SU-DHL-6 (cell line): ENCODE data around the gene GCH1.
"Not testable (repeated sequence)": the region's sequence is repeated elsewhere in the genome, so short reads cannot be mapped to it uniquely, and the experiment has no call there.

Experiments
- H2AFZ ChIP-seq: fragments of 200-600 bp; sonication (generic); 2 replicates; pipeline ENCODE4 v1.6.1; 2014; ENCODE audit warnings: low read depth, mild to moderate bottlenecking, moderate library complexity, mixed read lengths, antibody characterized with exemption, low read length; ENCODE audit not compliant: severe bottlenecking
- H3F3A ChIP-seq: fragments of 200-600 bp; shearing (Covaris generic); 2 replicates; pipeline ENCODE4 v1.6.0; 2016; ENCODE audit warnings: antibody characterized with exemption, mild to moderate bottlenecking; ENCODE audit not compliant: insufficient read depth
- H3K27ac ChIP-seq: fragments of 200-600 bp; sonication (generic); 2 replicates; pipeline ENCODE4 v1.5.1; 2016; ENCODE audit warnings: low read depth, mild to moderate bottlenecking, low read length, moderate library complexity, mixed read lengths
- H3K27me3 ChIP-seq: fragments of 200-600 bp; sonication (generic), shearing (Covaris generic); 2 replicates; pipeline ENCODE4 v1.6.0; 2014; ENCODE audit warnings: mild to moderate bottlenecking, low read length
- H3K36me3 ChIP-seq: fragments of 200-600 bp; sonication (generic); 2 replicates; pipeline ENCODE4 v1.6.1; 2014; ENCODE audit warnings: mild to moderate bottlenecking, low read length, mixed read lengths
- H3K4me2 ChIP-seq: fragments of 300-600, 200-600 bp; shearing (Covaris generic), sonication (generic); 2 replicates; pipeline ENCODE4 v1.6.0; 2014; ENCODE audit warnings: low read length, low read depth, mild to moderate bottlenecking; ENCODE audit not compliant: poor library complexity, severe bottlenecking
- H3K4me3 ChIP-seq: fragments of 200-600 bp; sonication (generic); 2 replicates; pipeline ENCODE4 v1.5.1; 2014; ENCODE audit warnings: antibody characterized with exemption, low read length, mild to moderate bottlenecking, mixed read lengths; ENCODE audit not compliant: insufficient read depth, poor library complexity, severe bottlenecking
- H3K79me2 ChIP-seq: fragments of 200-600 bp; sonication (generic); 2 replicates; pipeline ENCODE4 v1.6.1; 2014; ENCODE audit warnings: mild to moderate bottlenecking, low read length, moderate library complexity; ENCODE audit not compliant: insufficient read depth
- H3K9ac ChIP-seq: fragments of 200-600 bp; sonication (generic); 2 replicates; pipeline ENCODE4 v1.7.0; 2014; ENCODE audit warnings: mild to moderate bottlenecking, low read length
- H3K9me2 ChIP-seq: fragments of 200-600 bp; sonication (generic); replicated peaks from 2 replicates; pipeline ENCODE4 v1.6.1; 2014; ENCODE audit warnings: low read length; ENCODE audit not compliant: insufficient read depth
- H3K9me3 ChIP-seq: fragments of 200-600 bp; sonication (generic); 2 replicates; pipeline ENCODE4 v1.6.1; 2014; ENCODE audit warnings: low read length, mixed read lengths; ENCODE audit not compliant: insufficient read depth
- H4K20me1 ChIP-seq: fragments of 200-600 bp; sonication (generic); 2 replicates; pipeline ENCODE4 v1.6.1; 2014; ENCODE audit warnings: low read depth, mild to moderate bottlenecking, antibody characterized with exemption, low read length, moderate library complexity, mixed read lengths
- EZH2phosphoT487 ChIP-seq: fragments of 200-600 bp; sonication (generic), shearing (Covaris generic); conservative IDR thresholded peaks from 2 replicates; pipeline ENCODE4 v1.6.1; 2018; ENCODE audit warnings: mild to moderate bottlenecking, antibody characterized with exemption, low read length, moderate library complexity, mixed read lengths
- TF ChIP-seq, protein P1 (sequence below): fragments of 200-600 bp; sonication (generic); IDR thresholded peaks from one replicate; pipeline ENCODE4 v1.5.1; 2017; ENCODE audit warnings: antibody characterized with exemption, mild to moderate bottlenecking, low read length, moderate library complexity; ENCODE audit not compliant: insufficient read depth, poor library complexity, severe bottlenecking

Gene GCH1

DNA sequence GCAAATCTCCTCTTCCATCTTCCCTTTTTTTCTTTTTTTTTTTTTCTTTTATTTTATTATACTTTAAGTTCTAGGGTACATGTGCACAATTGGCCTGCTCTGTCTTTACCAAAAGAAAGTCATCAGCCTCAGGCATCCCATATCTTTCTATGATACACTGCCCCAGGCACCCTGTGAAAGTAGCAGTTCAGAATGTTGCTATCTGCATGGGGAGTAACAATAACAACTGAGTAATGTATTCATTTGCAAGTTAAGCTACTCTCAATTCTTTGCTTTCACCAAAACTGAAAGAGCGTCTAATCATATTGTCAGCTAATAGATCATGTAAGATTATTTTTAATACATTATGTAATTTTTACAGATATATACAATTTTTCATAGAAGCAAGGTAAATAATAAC lies 13.5 kb upstream of the GCH1 start:
- Histone ChIP-seq H4K20me1 (no peaks in the 10 kb centered on the region), H3K9me2 (no peaks in the 10 kb centered on the region), H3K9ac (no peak overlapping the region), H3K4me3 (no peak overlapping the region), H3F3A (no peaks in the 10 kb centered on the region), H3K9me3 (no peaks in the 10 kb centered on the region), H2AFZ (no peak overlapping the region), H3K79me2 (no peaks in the 10 kb centered on the region), H3K27ac (no peak overlapping the region), H3K36me3 (no peaks in the 10 kb centered on the region), H3K27me3 (no peaks in the 10 kb centered on the region), H3K4me2 (no peak overlapping the region)
- TF ChIP-seq EZH2phosphoT487: no peak
- TF ChIP-seq, protein P1, sequence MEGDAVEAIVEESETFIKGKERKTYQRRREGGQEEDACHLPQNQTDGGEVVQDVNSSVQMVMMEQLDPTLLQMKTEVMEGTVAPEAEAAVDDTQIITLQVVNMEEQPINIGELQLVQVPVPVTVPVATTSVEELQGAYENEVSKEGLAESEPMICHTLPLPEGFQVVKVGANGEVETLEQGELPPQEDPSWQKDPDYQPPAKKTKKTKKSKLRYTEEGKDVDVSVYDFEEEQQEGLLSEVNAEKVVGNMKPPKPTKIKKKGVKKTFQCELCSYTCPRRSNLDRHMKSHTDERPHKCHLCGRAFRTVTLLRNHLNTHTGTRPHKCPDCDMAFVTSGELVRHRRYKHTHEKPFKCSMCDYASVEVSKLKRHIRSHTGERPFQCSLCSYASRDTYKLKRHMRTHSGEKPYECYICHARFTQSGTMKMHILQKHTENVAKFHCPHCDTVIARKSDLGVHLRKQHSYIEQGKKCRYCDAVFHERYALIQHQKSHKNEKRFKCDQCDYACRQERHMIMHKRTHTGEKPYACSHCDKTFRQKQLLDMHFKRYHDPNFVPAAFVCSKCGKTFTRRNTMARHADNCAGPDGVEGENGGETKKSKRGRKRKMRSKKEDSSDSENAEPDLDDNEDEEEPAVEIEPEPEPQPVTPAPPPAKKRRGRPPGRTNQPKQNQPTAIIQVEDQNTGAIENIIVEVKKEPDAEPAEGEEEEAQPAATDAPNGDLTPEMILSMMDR: no peak

GRCh38 chr14:54909817-54910558 lies 7.4 kb upstream of the GCH1 start:
- H3K9me3 ChIP-seq: no peaks in the 10 kb centered on the region
- no peak overlapping the region for H3K4me3 ChIP-seq
- H3F3A ChIP-seq: no peaks in the 10 kb centered on the region
- H3K36me3 ChIP-seq: no peaks in the 10 kb centered on the region
- H3K79me2 ChIP-seq: no peaks in the 10 kb centered on the region
- H3K27ac ChIP-seq: no peak overlapping the region
- no peaks in the 10 kb centered on the region for H4K20me1 ChIP-seq
- no peak overlapping the region for H3K4me2 ChIP-seq
- no peak overlapping the region for H3K9ac ChIP-seq
- H2AFZ ChIP-seq: no peak overlapping the region
- H3K27me3 ChIP-seq: no peaks in the 10 kb centered on the region
- no peaks in the 10 kb centered on the region for H3K9me2 ChIP-seq
- TF ChIP-seq, protein P1: no peak
- TF ChIP-seq EZH2phosphoT487: no peak

GRCh38 chr14:54908973-54909372 lies 6.3 kb upstream of the GCH1 start:
- H3K4me3 ChIP-seq, H3K27me3 ChIP-seq, H3K36me3 ChIP-seq, H3K4me2 ChIP-seq, H3F3A ChIP-seq, H3K27ac ChIP-seq, H2AFZ ChIP-seq, H3K9ac ChIP-seq, H4K20me1 ChIP-seq, H3K9me3 ChIP-seq, H3K79me2 ChIP-seq, H3K9me2 ChIP-seq: not testable (repeated sequence)

DNA sequence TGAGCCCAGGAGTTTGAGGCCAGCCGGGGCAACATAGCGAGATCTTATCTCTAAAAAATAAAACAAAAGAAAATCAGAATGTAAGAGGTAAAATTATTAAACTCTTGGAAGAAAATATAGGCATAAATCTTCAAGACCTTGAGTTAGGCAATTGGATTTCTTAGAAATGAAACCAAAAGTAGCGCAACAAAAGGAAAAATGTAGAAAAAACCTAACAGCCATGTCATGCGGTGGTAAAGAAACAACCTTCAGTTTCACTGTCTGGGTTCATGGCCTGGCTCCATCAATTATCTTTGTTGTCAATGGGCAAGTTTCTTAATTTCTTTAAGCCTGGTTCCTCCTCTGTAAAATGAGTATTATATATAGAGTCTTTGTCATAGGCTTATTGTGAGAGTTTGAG lies 5.6 kb upstream of the GCH1 start:
- Histone ChIP-seq H3K4me3 (no peak overlapping the region), H3K36me3 (no peaks in the 10 kb centered on the region), H4K20me1 (no peaks in the 10 kb centered on the region), H3K79me2 (no peaks in the 10 kb centered on the region), H3F3A (0 out of 2 replicates have a peak, but pooled peaks cover 4% of the 10 kb centered on the region), H2AFZ (no peak overlapping the region), H3K9me2 (no peaks in the 10 kb centered on the region), H3K27me3 (no peaks in the 10 kb centered on the region), H3K9ac (no peak overlapping the region), H3K9me3 (no peaks in the 10 kb centered on the region), H3K4me2 (no peak overlapping the region), H3K27ac (no peak overlapping the region)
- no peak for TF ChIP-seq EZH2phosphoT487
- TF ChIP-seq, protein P1: no peak
